Measurements from ENCODE around the gene MAJIN. TPM values are rescaled to one million over a fixed set of nuclear protein-coding genes. Genes with fewer than 3 reads are reported as not detected.
"Not testable (repeated sequence)": the region's sequence is repeated elsewhere in the genome, so short reads cannot be mapped to it uniquely, and the experiment has no call there.

MAJIN gene
- total and polyA plus RNA-seq, 11 donors: not detected

DNA sequence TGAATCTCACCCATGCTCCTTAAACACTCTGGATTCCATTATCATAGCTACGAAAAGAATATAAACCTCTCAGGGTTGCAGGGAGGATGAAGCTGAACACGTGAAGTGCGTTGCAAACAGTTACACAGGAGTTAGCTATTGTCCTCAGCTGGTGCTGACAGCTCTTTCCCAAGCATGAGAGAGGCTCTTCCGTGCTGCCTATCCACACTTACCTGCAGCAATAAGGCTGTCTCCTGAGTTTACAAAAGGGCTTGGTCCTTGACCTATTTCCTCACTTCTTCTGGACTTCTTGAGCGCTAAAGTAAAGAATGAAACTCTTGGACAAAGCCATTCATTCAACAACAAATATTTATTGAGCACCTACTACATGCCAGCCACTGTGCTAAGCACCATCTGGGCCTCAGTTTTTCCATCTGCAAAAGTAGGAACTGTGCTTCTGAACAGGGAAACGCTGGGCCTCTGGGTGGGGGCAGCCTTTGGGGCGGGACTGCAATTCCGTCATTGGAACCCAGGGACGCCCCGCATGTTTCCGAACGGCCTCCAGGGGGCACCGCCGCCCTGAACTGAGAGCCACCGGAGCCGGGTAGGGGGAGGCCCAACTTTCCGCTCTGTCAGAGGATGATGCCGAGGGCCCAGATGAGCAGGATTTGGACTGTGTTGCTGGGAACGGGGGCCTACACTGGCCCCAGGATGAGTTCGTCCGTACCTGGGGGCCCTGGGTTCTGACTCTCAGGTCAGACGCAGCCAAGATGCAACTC lies 41.4 kb upstream of the MAJIN start:
- Histone ChIP-seq H3K27ac (peak overlapping the region; percentile 92 to 100 (median 99)), H3K4me1 (peaks cover 0 to 30% (median 14%) of the 10 kb centered on the region in 12 donors), H3K27me3 (no peaks in the 10 kb centered on the region), H3K36me3 (peaks cover 0 to 9% (median under 1%) of the 10 kb centered on the region in 9 donors), H3K4me3 (peak overlapping the region; percentile 61 to 89 (median 80)), H3K9me3 (no peaks in the 10 kb centered on the region)
- ATAC-seq: peak; percentile 87 to 96 (median 92)
- TF ChIP-seq, protein P1, sequence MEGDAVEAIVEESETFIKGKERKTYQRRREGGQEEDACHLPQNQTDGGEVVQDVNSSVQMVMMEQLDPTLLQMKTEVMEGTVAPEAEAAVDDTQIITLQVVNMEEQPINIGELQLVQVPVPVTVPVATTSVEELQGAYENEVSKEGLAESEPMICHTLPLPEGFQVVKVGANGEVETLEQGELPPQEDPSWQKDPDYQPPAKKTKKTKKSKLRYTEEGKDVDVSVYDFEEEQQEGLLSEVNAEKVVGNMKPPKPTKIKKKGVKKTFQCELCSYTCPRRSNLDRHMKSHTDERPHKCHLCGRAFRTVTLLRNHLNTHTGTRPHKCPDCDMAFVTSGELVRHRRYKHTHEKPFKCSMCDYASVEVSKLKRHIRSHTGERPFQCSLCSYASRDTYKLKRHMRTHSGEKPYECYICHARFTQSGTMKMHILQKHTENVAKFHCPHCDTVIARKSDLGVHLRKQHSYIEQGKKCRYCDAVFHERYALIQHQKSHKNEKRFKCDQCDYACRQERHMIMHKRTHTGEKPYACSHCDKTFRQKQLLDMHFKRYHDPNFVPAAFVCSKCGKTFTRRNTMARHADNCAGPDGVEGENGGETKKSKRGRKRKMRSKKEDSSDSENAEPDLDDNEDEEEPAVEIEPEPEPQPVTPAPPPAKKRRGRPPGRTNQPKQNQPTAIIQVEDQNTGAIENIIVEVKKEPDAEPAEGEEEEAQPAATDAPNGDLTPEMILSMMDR (IDR thresholded peaks at IDR 0.05): peak; percentile 49 to 85 (median 72)
- no peak for TF ChIP-seq POLR2A (IDR thresholded peaks at IDR 0.05)
- DNase-seq: peak; percentile 92 to 94 (median 93)
- intact Hi-C loops (cut with DNase I): loop anchor here (2.0 to 10.0 kb wide), 12 partner anchors 69 to 169 kb away; partner anchors contain the start of genes ZNHIT2 (in 5 of the 10), CDC42BPG (in 4 of the 10), CDCA5 (in 4 of the 10) and PPP2R5B (in 4 of the 10)
- 13 to 20% (median 16%) methylated on average over 17 to 22 of the region's 22 CpGs for WGBS, 4 donors

DNA sequence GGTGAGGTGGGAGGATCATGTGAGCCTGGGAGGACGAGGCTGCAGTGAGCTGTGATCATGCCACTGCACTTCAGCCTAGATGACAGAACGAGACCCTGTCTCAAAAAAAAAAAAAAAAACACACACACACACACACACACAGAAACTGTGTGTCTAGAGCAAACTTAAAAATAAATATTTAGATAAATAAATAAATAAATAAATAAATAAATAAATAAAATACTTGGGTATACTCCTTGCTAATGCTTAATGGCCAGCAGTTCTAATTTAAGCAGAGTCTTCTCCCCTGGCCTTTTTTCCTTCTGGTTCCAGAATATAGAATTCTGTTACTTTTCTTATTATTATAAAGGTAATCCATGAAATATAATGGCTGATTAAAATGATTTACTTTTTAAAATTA lies 37.0 kb upstream of the MAJIN start:
- Histone ChIP-seq H3K27ac (no peak overlapping the region), H3K9me3 (no peaks in the 10 kb centered on the region), H3K36me3 (no peaks in the 10 kb centered on the region), H3K4me3 (no peak overlapping the region), H3K27me3 (no peaks in the 10 kb centered on the region), H3K4me1 (peaks cover 0 to 13% (median 5%) of the 10 kb centered on the region in 12 donors)
- DNase-seq (no peak), ATAC-seq (no peak)
- intact Hi-C loops (cut with DNase I): loop anchor here in 1 of 10 donors (10.0 kb wide), 1 partner anchor 164 kb away; the partner anchor contains the start of gene CDC42BPG
- TF ChIP-seq POLR2A (IDR thresholded peaks at IDR 0.05): no peak
- TF ChIP-seq, protein P1 (IDR thresholded peaks at IDR 0.05): no peak
- WGBS, 4 donors: 81 to 89% (median 88%) methylated on average over 2 of the region's 2 CpGs

DNA sequence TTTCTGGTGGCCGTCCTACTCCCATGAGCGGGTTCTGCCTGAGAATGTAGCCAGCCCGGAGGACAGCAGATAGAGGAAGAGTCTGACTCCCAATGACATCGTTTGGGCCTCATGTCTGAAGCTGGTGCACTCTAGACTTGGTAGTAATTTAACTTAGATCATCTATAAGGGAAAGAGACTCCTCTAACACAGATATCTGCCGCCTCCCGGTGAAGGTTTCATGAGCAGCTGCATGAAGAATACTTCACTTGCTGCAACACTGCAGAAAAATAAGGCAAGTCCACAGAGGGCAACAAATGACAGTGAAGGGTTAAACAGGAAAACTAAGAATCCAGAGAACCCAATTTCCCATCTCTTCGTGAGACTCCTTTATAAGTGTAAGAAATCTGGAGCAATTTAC lies 36.1 kb upstream of the MAJIN start:
- TF ChIP-seq, protein P1 (IDR thresholded peaks at IDR 0.05): no peak
- TF ChIP-seq POLR2A (IDR thresholded peaks at IDR 0.05): no peak
- intact Hi-C loops (cut with DNase I): loop anchor here in 1 of 10 donors (10.0 kb wide), 1 partner anchor 163 kb away; the partner anchor contains the start of gene CDC42BPG
- no peaks in the 10 kb centered on the region for H3K27me3 ChIP-seq
- DNase-seq (no peak), ATAC-seq (no peak)
- peaks cover 0 to 9% (median 1%) of the 10 kb centered on the region in 12 donors for H3K4me1 ChIP-seq
- no peak overlapping the region for H3K27ac ChIP-seq
- no peak overlapping the region for H3K4me3 ChIP-seq
- H3K36me3 ChIP-seq: no peaks in the 10 kb centered on the region
- 66 to 78% (median 72%) methylated on average over 7 of the region's 7 CpGs for WGBS, 4 donors
- H3K9me3 ChIP-seq: no peaks in the 10 kb centered on the region

DNA sequence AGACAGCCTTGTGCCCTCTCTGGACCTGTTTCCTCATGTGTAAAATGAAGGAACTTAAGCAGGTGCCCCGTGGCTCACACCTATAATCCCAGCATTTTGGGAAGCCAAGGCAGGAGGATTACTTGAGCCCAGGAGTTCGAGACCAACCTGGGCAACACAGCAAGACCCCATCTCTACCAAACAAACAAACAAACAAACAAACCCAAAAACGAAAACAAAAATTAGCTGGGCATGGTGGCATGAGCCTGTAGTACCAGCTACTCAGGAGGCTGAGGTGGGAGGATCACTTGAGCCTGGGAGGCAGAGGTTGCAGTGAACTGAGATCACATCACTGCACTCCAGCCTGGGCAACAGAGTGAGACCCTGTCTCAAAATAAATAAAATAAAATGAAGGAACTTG lies 32.1 kb upstream of the MAJIN start:
- H3K27ac ChIP-seq, H3K36me3 ChIP-seq, H3K9me3 ChIP-seq, H3K27me3 ChIP-seq, H3K4me1 ChIP-seq, H3K4me3 ChIP-seq, ATAC-seq, DNase-seq: not testable (repeated sequence)
- 70 to 78% (median 75%) methylated on average over 3 of the region's 3 CpGs for WGBS, 4 donors
- intact Hi-C loops (cut with DNase I): loop anchor here in 1 of 10 donors (10.0 kb wide), 1 partner anchor 159 kb away; the partner anchor contains the start of gene CDC42BPG

Measured in heart left ventricle (tissue), 16 donors.